H54 (cell line): ENCODE measurements around the gene DPM3.

Source experiments
- DNase-seq: peaks from one replicate; pipeline ENCODE4 v3.0.0; 2011; ENCODE audit warnings: low spot score, mixed read lengths; ENCODE audit not compliant: insufficient read length
- FAIRE-seq: peaks from 3 replicates; lab custom pipeline; 2011; peaks lifted over from hg19 to GRCh38; lab: Jason Lieb, UNC
- POLR2A ChIP-seq: IDR thresholded peaks from 2 replicates; pipeline ENCODE4 v1.6.1; 2011; ENCODE audit warnings: low read depth, mild to moderate bottlenecking, low read length

The DPM3 gene

DNA sequence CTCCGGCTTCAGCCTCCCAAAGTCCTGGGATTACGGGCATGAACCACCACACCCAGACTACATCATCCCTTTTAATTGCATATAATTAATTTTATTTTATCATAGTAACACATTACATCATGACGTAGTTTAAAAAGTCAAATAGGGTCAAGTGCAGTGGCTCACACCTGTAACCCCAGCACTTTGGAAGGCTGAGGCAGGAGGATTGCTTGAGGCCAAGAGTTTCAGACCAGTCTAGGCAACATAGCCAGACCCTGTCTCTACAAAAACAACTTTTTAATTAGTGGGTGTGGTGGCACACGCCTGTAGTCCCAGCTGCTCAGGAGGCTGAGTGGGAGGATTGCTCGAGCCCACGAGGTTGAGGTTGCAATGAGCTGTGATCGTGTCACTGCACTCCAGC, 41.0 kb downstream of the DPM3 start:
- no peak for TF ChIP-seq POLR2A
- FAIRE-seq: no peak
- no peak for DNase-seq

DNA sequence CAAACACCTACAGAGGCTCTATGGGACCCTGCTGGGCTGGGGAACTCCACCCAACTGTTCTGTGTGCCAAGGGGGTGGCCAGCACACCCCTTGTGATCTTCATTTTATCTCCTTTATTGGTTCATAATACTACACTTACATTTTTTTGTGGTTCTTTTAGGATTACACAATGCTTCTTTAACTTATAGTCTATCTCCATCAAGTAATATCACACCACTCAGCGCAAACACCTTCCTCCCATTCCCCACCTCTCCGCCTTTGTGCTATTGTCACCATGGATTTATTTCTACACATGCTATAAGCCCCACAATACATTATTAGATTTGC, 45.7 kb downstream of the DPM3 start:
- FAIRE-seq: no peak
- no peak for TF ChIP-seq POLR2A

DNA sequence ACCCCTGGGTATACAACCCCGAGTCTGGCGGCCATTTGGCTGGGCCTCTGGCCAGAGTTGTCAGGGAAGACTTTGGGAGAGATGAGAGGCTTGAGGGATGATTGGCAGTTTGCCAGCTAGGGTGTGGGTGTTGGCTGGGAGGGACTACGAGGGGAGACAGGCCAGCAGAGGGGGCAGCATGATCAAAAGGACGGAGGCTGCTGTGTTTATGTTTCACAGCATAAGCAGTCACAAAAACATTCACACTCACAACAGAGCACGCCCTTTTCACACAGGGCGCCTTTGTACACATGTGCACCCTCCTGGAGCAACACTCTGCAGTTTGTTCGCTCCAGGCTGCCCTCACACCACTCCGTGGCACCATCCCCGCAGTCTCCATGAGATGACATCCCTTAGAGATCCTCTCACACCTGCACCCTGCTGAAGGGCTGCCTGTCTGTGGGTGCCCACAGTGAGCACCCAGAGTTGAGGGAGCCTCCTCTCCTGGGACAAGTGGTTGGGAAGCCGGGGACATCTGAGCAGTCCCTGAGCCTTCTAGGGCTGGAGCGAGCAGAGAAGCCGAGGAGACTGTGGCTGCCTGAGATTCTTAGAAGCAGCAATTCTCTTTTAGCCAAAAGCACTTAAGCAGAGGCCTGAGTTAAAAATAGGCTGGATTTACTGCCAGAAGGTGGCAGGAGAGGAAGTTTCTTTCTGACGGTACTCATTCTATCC, 46.3 kb downstream of the DPM3 start:
- TF ChIP-seq POLR2A: no peak
- DNase-seq (no peak), FAIRE-seq (no peak)

More for the DNA sequence above, 45.7 kb downstream of the DPM3 start:
- no peak for DNase-seq

DNA sequence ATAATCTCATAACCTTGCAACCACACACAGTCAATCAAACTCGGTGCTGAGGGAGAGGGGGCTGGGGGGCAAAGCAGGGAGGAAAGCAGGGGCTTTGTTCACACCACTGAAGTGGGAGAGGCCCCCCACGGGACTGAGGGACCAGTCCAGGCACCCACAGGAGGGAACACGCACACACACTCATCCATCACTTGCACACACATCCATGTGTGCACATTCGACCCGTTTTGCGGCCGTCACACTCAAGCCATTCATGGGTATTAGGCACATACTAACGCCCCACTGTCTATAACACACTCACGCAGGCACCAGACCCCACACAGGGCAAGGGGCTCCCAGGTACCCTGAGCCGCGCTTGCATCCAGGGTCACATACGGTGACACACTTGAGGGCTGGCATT, 47.7 kb downstream of the DPM3 start:
- DNase-seq: no peak
- no peak for FAIRE-seq
- TF ChIP-seq POLR2A: no peak

DNA sequence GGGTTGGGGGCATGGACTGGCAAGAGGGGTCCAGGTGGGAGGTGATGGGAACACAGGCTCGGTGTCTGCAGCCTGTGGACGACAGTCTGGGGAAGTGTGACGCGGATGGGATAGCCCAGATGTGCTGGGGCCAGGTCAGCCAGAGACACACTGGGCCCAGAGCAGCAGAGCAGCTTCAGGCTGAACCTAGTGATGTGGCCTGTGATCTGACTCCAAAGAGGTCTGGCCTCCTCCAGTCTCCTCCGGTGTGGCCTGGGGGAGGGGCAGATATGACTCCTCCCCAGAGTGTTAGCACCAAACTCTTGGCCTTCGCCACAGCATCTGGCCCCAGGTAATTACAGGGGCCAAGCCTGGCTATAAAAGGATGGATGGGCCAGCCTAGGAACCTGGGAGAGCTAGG, 48.2 kb downstream of the DPM3 start:
- no peak for FAIRE-seq
- no peak for DNase-seq
- TF ChIP-seq POLR2A: no peak

DNA sequence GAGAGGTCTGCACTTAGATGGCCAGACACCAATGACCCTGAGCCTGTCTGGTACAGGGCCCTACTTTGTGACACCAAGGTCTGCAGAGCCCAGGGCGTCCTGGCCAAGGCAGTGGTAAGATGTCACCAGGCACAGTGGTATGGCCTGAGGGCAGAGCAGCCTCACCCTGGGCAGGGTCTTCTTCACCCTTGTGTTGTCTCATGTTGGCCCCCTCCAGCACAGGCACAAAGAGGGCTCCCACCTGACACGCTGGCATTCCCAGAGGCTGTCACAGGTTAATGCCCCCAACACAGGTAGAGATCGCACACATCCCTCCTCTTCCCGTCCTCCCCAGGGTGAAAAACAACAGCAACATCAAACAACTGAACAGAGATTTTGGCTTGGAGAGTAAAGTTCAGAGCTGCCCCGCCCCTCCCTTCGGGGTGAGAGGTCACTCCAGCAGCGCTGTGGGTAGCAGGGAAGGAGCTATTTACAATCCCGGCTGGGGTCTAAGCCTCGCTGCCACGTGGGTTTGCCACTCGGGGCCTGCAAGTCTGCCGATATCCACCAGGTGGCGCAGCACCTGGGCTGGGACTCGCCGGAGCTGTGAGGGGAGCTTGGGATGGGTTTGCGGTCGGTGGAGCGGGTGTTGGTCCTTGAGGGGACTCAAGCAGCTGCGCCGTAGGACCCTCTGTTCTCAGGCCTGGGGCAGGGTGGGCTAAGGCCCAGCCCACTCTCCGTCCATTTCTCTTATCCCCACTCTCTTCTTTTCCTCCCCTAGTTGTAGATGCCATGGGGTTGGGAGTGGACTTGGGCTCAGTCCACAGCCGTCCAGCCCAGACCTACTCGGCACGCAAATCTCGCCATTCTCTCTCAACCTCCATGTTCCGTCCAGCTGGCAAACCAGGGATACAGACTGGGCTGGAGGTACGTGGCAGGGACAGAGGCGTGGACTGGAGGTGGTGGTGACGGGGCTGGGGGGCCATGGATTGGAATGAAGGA, 49.0 kb downstream of the DPM3 start:
- TF ChIP-seq POLR2A: no peak
- FAIRE-seq (no peak), DNase-seq (peak; percentile 76)
